Endodermal cell (in vitro differentiated cells): ENCODE measurements around the gene FSD1. TPM values are rescaled to one million over a fixed set of nuclear protein-coding genes. Genes with fewer than 3 reads are reported as not detected.

Source experiments
- DNase-seq: peaks from one replicate; pipeline ENCODE4 v3.0.0-alpha.2; 2017
- H3K27ac ChIP-seq: 2 replicates; pipeline ENCODE4 v1.5.1; 2013; ENCODE audit warnings: mild to moderate bottlenecking, low read depth, low read length, moderate library complexity
- H3K27me3 ChIP-seq: 2 replicates; pipeline ENCODE4 v1.6.1; 2013; ENCODE audit warnings: mild to moderate bottlenecking, low read length, moderate library complexity; ENCODE audit not compliant: insufficient read depth, control insufficient read depth, poor library complexity, severe bottlenecking
- H3K36me3 ChIP-seq: 2 replicates; pipeline ENCODE4 v1.7.0; 2013; ENCODE audit warnings: mild to moderate bottlenecking, low read length, moderate library complexity; ENCODE audit not compliant: control insufficient read depth, insufficient read depth
- H3K4me1 ChIP-seq: one replicate; pipeline ENCODE4 v1.7.0; 2013; ENCODE audit warnings: low read length; ENCODE audit not compliant: control insufficient read depth, insufficient read depth
- H3K4me3 ChIP-seq: 2 replicates; pipeline ENCODE4 v1.5.1; 2013; ENCODE audit warnings: mild to moderate bottlenecking, low read length, moderate library complexity
- H3K9ac ChIP-seq: 2 replicates; pipeline ENCODE4 v1.6.1; 2013; ENCODE audit warnings: mild to moderate bottlenecking, low read length, moderate library complexity; ENCODE audit not compliant: poor library complexity, severe bottlenecking; ENCODE audit errors: extremely low read depth
- H3K9me3 ChIP-seq: 2 replicates; pipeline ENCODE4 v1.6.1; 2013; ENCODE audit warnings: mild to moderate bottlenecking, low read length, moderate library complexity; ENCODE audit not compliant: control insufficient read depth
- H3K27ac Mint-ChIP-seq: 2 replicates; pipeline ENCODE4 v1.8.0; 2020; ENCODE audit warnings: mixed read lengths
- H3K27me3 Mint-ChIP-seq: 2 replicates; pipeline ENCODE4 v1.8.0; 2021; ENCODE audit warnings: mild to moderate bottlenecking, mixed read lengths; ENCODE audit not compliant: insufficient read depth
- H3K36me3 Mint-ChIP-seq: 2 replicates; pipeline ENCODE4 v1.8.0; 2020; ENCODE audit warnings: low read depth, mixed read lengths
- H3K4me1 Mint-ChIP-seq: 2 replicates; pipeline ENCODE4 v1.8.0; 2020; ENCODE audit warnings: mixed read lengths
- H3K4me3 Mint-ChIP-seq: 2 replicates; pipeline ENCODE4 v1.8.0; 2020; ENCODE audit warnings: mild to moderate bottlenecking, moderate library complexity, mixed read lengths
- H3K9me3 Mint-ChIP-seq: 2 replicates; pipeline ENCODE4 v1.8.0; 2020; ENCODE audit warnings: mild to moderate bottlenecking, mixed read lengths
- CTCF ChIP-seq: fragments of 200-600 bp; sonication (generic); conservative IDR thresholded peaks from 2 replicates; pipeline ENCODE4 v1.5.0; 2021; ENCODE audit warnings: antibody characterized with exemption, mild to moderate bottlenecking
- WGBS, 2 experiments: methylation state at CpG; one replicate each; pipeline versions ENCODE4 v1.1.5 to v1.1.7; 2013; ENCODE audit warnings: missing lambda C conversion rate in 2 of 2, mixed read lengths in 1 of 2; ENCODE audit not compliant: insufficient coverage in 1 of 2, insufficient read length in 1 of 2; 5-methylcytosine and 5-hydroxymethylcytosine counted together
- total RNA-seq, 2 donors: library from RNA; stranded (reverse); fragmentation: NEBNext Ultra II Directional in 1 of 2; extraction: Animal tissue kit (Norgen Biotek cat#: 25700) in 1 of 2; gene quantifications; 2 replicates in 1 of 2; 3 replicates in 1 of 2; pipeline ENCODE4 v1.2.1, GENCODE V29; 2021

Gene FSD1
- total RNA-seq, 2 donors from 2014 or later: 33.3 to 37.9 TPM

GRCh38 chr19:4329858-4330257, 25.5 kb downstream of the FSD1 start:
- H3K4me1 ChIP-seq: no peaks in the 10 kb centered on the region
- no peak overlapping the region for H3K4me3 ChIP-seq
- Mint-ChIP-seq H3K36me3 (peaks cover 7% of the 10 kb centered on the region), H3K27me3 (peaks cover 7% of the 10 kb centered on the region), H3K27ac (no peak overlapping the region), H3K9me3 (peaks cover 2% of the 10 kb centered on the region), H3K4me3 (no peak overlapping the region), H3K4me1 (peaks cover 5% of the 10 kb centered on the region)
- H3K27me3 ChIP-seq: peaks cover 17% of the 10 kb centered on the region
- H3K9me3 ChIP-seq: no peaks in the 10 kb centered on the region
- WGBS, 2 experiments: 94 to 95% methylated on average over 14 to 19 of the region's 19 CpGs
- TF ChIP-seq CTCF: no peak
- DNase-seq: peak; percentile 53
- no peak overlapping the region for H3K9ac ChIP-seq
- no peak overlapping the region for H3K27ac ChIP-seq
- H3K36me3 ChIP-seq: no peaks in the 10 kb centered on the region

- Histone ChIP-seq H3K36me3 (no peaks in the 10 kb centered on the region), H3K27me3 (no peaks in the 10 kb centered on the region), H3K27ac (no peak overlapping the region), H3K4me1 (no peaks in the 10 kb centered on the region), H3K9ac (no peak overlapping the region), H3K9me3 (no peaks in the 10 kb centered on the region), H3K4me3 (no peak overlapping the region)
- Mint-ChIP-seq H3K4me3 (no peak overlapping the region), H3K36me3 (peaks cover 6% of the 10 kb centered on the region), H3K9me3 (no peaks in the 10 kb centered on the region), H3K4me1 (peaks cover 6% of the 10 kb centered on the region), H3K27ac (no peak overlapping the region), H3K27me3 (peaks cover 6% of the 10 kb centered on the region)
- 88 to 92% methylated on average over 6 to 7 of the region's 7 CpGs for WGBS, 2 experiments
- DNase-seq: no peak
- no peak for TF ChIP-seq CTCF
Measured at GRCh38 chr19:4334929-4335570, 30.7 kb downstream of the FSD1 start.

GRCh38 chr19:4337906-4338440, 33.6 kb downstream of the FSD1 start:
- H3K4me1 ChIP-seq: no peaks in the 10 kb centered on the region
- TF ChIP-seq CTCF: no peak
- peaks cover 6% of the 10 kb centered on the region for H3K4me1 Mint-ChIP-seq
- peak overlapping the region; percentile 81 for H3K27ac ChIP-seq
- no peaks in the 10 kb centered on the region for H3K9me3 ChIP-seq
- WGBS, 2 experiments: 57 to 68% methylated on average over 8 to 12 of the region's 14 CpGs
- no peaks in the 10 kb centered on the region for H3K36me3 ChIP-seq
- peaks cover 4% of the 10 kb centered on the region for H3K36me3 Mint-ChIP-seq
- no peak overlapping the region for H3K9ac ChIP-seq
- H3K4me3 Mint-ChIP-seq: peak overlapping the region; percentile 58
- peak overlapping the region; percentile 71 for H3K27ac Mint-ChIP-seq
- no peaks in the 10 kb centered on the region for H3K27me3 ChIP-seq
- no peaks in the 10 kb centered on the region for H3K9me3 Mint-ChIP-seq
- peaks cover 6% of the 10 kb centered on the region for H3K27me3 Mint-ChIP-seq
- H3K4me3 ChIP-seq: peak overlapping the region; percentile 58
- peak; percentile 65 for DNase-seq
